Measurements from ENCODE around the gene NUDC. TPM values are rescaled to one million over a fixed set of nuclear protein-coding genes. Genes with fewer than 3 reads are reported as not detected.
"Not testable (repeated sequence)": the region's sequence is repeated elsewhere in the genome, so short reads cannot be mapped to it uniquely, and the experiment has no call there.

NUDC gene
- total RNA-seq, 1 experiment from 2014 or later = 118 TPM

DNA sequence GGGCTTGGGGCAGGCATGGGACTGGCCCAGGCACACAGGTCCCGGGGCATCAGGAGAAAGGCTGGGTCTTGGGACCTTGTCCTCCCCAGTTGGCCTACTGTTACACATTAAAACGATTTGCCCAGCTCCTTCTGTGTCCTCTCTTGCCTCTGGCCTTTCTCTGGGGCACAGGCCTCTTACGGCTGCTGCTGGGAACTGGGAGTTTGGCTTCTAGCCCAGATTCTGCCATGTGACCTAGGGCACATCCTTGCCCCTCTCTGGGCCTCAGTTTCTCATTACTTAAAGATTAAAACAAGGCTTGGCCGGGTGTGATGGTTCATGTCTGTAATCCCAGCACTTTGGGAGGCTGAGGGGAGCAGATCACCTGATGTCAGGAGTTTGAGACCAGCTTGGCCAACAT lies 24.7 kb downstream of the NUDC start:
- Histone ChIP-seq H2AFZ (ENCODE audit: low read length) (no peak overlapping the region), H3K27me3 (ENCODE audit: insufficient read depth, low read length) (no peaks in the 10 kb centered on the region), H3K23ac (ENCODE audit: insufficient read length, low read depth, low read length) (no peak overlapping the region), H3K9ac (ENCODE audit: extremely low read depth, insufficient read length, low read length) (no peak overlapping the region), H4K5ac (ENCODE audit: insufficient read length, low read depth, low read length) (no peak overlapping the region), H4K20me1 (ENCODE audit: control insufficient read depth, insufficient read depth, insufficient read length) (no peaks in the 10 kb centered on the region), H2BK5ac (ENCODE audit: insufficient read length, low read length) (no peak overlapping the region), H3K4me2 (ENCODE audit: insufficient read depth, insufficient read length, low read length) (no peak overlapping the region), H4K8ac (replicated peaks; ENCODE audit: insufficient read length, low read depth, low read length) (no peak overlapping the region), H2BK12ac (ENCODE audit: insufficient read length, low read depth, low read length) (no peak overlapping the region), H2AK5ac (ENCODE audit: insufficient read length, low read length) (no peak overlapping the region), H3K18ac (ENCODE audit: insufficient read length, low read depth, low read length) (no peak overlapping the region), H4K91ac (ENCODE audit: insufficient read length, low read depth, low read length) (no peak overlapping the region), H2BK15ac (ENCODE audit: low read depth, low read length) (no peak overlapping the region), H3K4me1 (ENCODE audit: insufficient read depth, low read length) (no peaks in the 10 kb centered on the region), H3K4ac (ENCODE audit: low read depth, low read length) (no peak overlapping the region), H3K27ac (ENCODE audit: insufficient read length, low read depth, low read length) (no peak overlapping the region), H3K79me1 (ENCODE audit: insufficient read depth, low read depth, low read length, poor library complexity, severe bottlenecking) (no peaks in the 10 kb centered on the region), H2BK20ac (ENCODE audit: low read depth, low read length, poor library complexity, severe bottlenecking) (no peak overlapping the region), H3K9me3 (ENCODE audit: control insufficient read depth, low read depth, low read length) (no peaks in the 10 kb centered on the region), H3K23me2 (ENCODE audit: insufficient read length, low read depth, low read length, poor library complexity, severe bottlenecking) (no peaks in the 10 kb centered on the region), H3K79me2 (ENCODE audit: insufficient read depth, low read length) (no peaks in the 10 kb centered on the region), H3K56ac (ENCODE audit: insufficient read length, low read depth, low read length) (no peak overlapping the region), H2BK120ac (ENCODE audit: low read depth, low read length, poor library complexity, severe bottlenecking) (no peak overlapping the region), H3T11ph (ENCODE audit: low read length) (no peak overlapping the region), H3K14ac (ENCODE audit: insufficient read depth, low read length) (no peak overlapping the region)
- no peaks in the 10 kb centered on the region for H3K27me3 Mint-ChIP-seq (ENCODE audit: low read depth)
- no peak for DNase-seq
- peaks cover 42 to 84% (median 70%) of the 10 kb centered on the region in 3 experiments; a peak in 6 of 7 replicates for H3K36me3 Mint-ChIP-seq (ENCODE audit: insufficient read depth in 1 of 3, low read depth in 3 of 3)
- no peaks in the 10 kb centered on the region for H3K9me3 Mint-ChIP-seq
- no peak overlapping the region for H3K4me3 Mint-ChIP-seq
- H3K4me1 Mint-ChIP-seq = no peaks in the 10 kb centered on the region
- TF ChIP-seq, protein P1, sequence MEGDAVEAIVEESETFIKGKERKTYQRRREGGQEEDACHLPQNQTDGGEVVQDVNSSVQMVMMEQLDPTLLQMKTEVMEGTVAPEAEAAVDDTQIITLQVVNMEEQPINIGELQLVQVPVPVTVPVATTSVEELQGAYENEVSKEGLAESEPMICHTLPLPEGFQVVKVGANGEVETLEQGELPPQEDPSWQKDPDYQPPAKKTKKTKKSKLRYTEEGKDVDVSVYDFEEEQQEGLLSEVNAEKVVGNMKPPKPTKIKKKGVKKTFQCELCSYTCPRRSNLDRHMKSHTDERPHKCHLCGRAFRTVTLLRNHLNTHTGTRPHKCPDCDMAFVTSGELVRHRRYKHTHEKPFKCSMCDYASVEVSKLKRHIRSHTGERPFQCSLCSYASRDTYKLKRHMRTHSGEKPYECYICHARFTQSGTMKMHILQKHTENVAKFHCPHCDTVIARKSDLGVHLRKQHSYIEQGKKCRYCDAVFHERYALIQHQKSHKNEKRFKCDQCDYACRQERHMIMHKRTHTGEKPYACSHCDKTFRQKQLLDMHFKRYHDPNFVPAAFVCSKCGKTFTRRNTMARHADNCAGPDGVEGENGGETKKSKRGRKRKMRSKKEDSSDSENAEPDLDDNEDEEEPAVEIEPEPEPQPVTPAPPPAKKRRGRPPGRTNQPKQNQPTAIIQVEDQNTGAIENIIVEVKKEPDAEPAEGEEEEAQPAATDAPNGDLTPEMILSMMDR (conservative IDR thresholded peaks at IDR 0.05) = no peak
- no CpG with 5 or more reads among the region's 4 CpGs for WGBS (ENCODE audit: extremely low coverage, insufficient read length, low lambda C conversion rate)
- no peak overlapping the region for H3K27ac Mint-ChIP-seq

DNA sequence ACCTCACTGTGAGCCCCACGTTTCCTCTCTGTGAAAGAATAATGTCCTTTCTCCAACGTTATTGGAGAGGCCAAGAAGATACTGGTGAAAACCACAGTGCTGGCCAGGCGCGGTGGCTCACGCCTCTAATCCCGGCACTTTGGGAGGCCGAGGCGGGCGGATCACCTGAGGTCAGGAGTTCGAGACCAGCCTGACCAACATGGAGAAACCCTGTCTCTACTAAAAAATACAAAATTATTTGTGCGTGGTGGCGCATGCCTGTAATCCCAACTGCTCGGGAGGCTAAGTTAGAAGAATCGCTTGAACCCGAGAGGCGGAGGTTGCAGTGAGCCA lies 27.1 kb downstream of the NUDC start:
- not testable (repeated sequence) for H2BK12ac ChIP-seq (ENCODE audit: insufficient read length, low read depth, low read length); H2BK120ac ChIP-seq (ENCODE audit: low read depth, low read length, poor library complexity, severe bottlenecking); H2BK20ac ChIP-seq (ENCODE audit: low read depth, low read length, poor library complexity, severe bottlenecking); H3K27ac ChIP-seq (ENCODE audit: insufficient read length, low read depth, low read length); H2AK5ac ChIP-seq (ENCODE audit: insufficient read length, low read length); H3K9me3 Mint-ChIP-seq; H2AFZ ChIP-seq (ENCODE audit: low read length); H3T11ph ChIP-seq (ENCODE audit: low read length); H4K5ac ChIP-seq (ENCODE audit: insufficient read length, low read depth, low read length); H3K18ac ChIP-seq (ENCODE audit: insufficient read length, low read depth, low read length); H4K8ac ChIP-seq (replicated peaks; ENCODE audit: insufficient read length, low read depth, low read length); H3K14ac ChIP-seq (ENCODE audit: insufficient read depth, low read length); H3K27ac Mint-ChIP-seq; H3K79me2 ChIP-seq (ENCODE audit: insufficient read depth, low read length); H2BK15ac ChIP-seq (ENCODE audit: low read depth, low read length); H3K9me3 ChIP-seq (ENCODE audit: control insufficient read depth, low read depth, low read length); H3K79me1 ChIP-seq (ENCODE audit: insufficient read depth, low read depth, low read length, poor library complexity, severe bottlenecking); H3K4me1 Mint-ChIP-seq; H3K27me3 ChIP-seq (ENCODE audit: insufficient read depth, low read length); H3K9ac ChIP-seq (ENCODE audit: extremely low read depth, insufficient read length, low read length); H4K91ac ChIP-seq (ENCODE audit: insufficient read length, low read depth, low read length); H2BK5ac ChIP-seq (ENCODE audit: insufficient read length, low read length); DNase-seq; H3K27me3 Mint-ChIP-seq (ENCODE audit: low read depth); H3K4ac ChIP-seq (ENCODE audit: low read depth, low read length); H3K23ac ChIP-seq (ENCODE audit: insufficient read length, low read depth, low read length); H3K4me1 ChIP-seq (ENCODE audit: insufficient read depth, low read length); H3K4me3 Mint-ChIP-seq; H3K56ac ChIP-seq (ENCODE audit: insufficient read length, low read depth, low read length); H4K20me1 ChIP-seq (ENCODE audit: control insufficient read depth, insufficient read depth, insufficient read length); H3K4me2 ChIP-seq (ENCODE audit: insufficient read depth, insufficient read length, low read length); H3K23me2 ChIP-seq (ENCODE audit: insufficient read length, low read depth, low read length, poor library complexity, severe bottlenecking)
- no CpG with 5 or more reads among the region's 16 CpGs for WGBS (ENCODE audit: extremely low coverage, insufficient read length, low lambda C conversion rate)
- peaks cover 24 to 71% (median 60%) of the 10 kb centered on the region in 3 experiments; a peak in 6 of 7 replicates for H3K36me3 Mint-ChIP-seq (ENCODE audit: insufficient read depth in 1 of 3, low read depth in 3 of 3)
